Measurements from ENCODE around the gene COL15A1. TPM values are rescaled to one million over a fixed set of nuclear protein-coding genes. Genes with fewer than 3 reads are reported as not detected.

COL15A1 gene
- total and polyA plus RNA-seq, 2 donors (not counting 1 experiment from before 2014, with no cell fraction given) = not detected

DNA sequence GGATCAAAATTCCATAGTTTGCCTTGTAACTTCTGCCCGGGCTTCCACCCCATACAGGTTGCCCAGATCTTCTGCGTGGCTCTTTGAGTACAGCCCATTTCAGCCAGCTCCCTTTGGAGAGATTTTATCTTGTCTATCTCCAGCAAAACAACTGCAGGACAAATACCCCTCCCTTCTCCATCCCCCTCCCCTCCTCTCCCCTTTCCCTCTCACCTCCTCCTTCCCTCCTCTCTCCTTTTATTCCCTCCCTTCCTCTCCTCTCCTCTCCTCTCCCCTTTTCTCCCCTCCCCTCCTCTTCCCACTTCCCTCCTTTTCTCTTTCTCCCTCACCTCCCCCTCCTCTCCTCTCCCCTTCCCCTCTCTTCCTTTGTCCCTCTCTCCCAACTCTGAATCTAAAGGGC lies 58.2 kb downstream of the COL15A1 start:
- Mint-ChIP-seq H3K9me3 (ENCODE audit: insufficient read depth) (no peaks in the 10 kb centered on the region), H3K4me3 (no peak overlapping the region), H3K27me3 (no peaks in the 10 kb centered on the region), H3K27ac (no peak overlapping the region), H3K4me1 (peaks cover 7% of the 10 kb centered on the region)
- no peaks in the 10 kb centered on the region for H4K20me1 ChIP-seq (ENCODE audit: control insufficient read depth, insufficient read depth, low read length, poor library complexity, severe bottlenecking)
- DNase-seq = no peak
- ChIA-PET CTCF (interaction anchor here (1.1 to 11.5 kb wide), 8 partner anchors 10 to 153 kb away, joined by 3 to 439 read pairs (median 6); no protein-coding TSS in a partner anchor), POLR2A (interaction anchor here (1.2 to 1.3 kb wide), 2 partner anchors 135 to 139 kb away, joined by 3 to 4 read pairs; no protein-coding TSS in a partner anchor)
- WGBS (ENCODE audit: insufficient coverage) = 100% methylated on average over 2 of the region's 2 CpGs
- H3K9me3 ChIP-seq (ENCODE audit: control extremely low read depth in 1 of 3, control insufficient read depth in 2 of 3, insufficient read depth in 1 of 3, low read length in 2 of 3) = no peaks in the 10 kb centered on the region
- H3K9ac ChIP-seq (ENCODE audit: low read length) = no peak overlapping the region
- no peak overlapping the region for H3K4me3 ChIP-seq (ENCODE audit: control extremely low read depth in 1 of 5, extremely low read depth in 1 of 5, insufficient read depth in 1 of 5, low read depth in 2 of 5, low read length in 4 of 5)
- no peak overlapping the region for H2AFZ ChIP-seq (ENCODE audit: insufficient read depth, low read depth, low read length, poor library complexity, severe bottlenecking)
- H3K27me3 ChIP-seq (replicated peaks in 1 of 4; ENCODE audit: control extremely low read depth in 1 of 4, control insufficient read depth in 3 of 4, insufficient read depth in 4 of 4, low read length in 3 of 4) = peaks cover 0 to 9% (median 0%) of the 10 kb centered on the region in 4 experiments
- H3K4me1 ChIP-seq (ENCODE audit: control insufficient read depth in 2 of 2, insufficient read depth in 2 of 2, low read length in 2 of 2) = peaks cover 0 to 12% of the 10 kb centered on the region in 2 donors
- no peak for ATAC-seq (ENCODE audit: low read depth)
- H3K36me3 ChIP-seq (replicated peaks in 1 of 2; ENCODE audit: control extremely low read depth in 1 of 2, control insufficient read depth in 1 of 2, extremely low read depth in 1 of 2, insufficient read depth in 2 of 2, low read length in 1 of 2) = no peaks in the 10 kb centered on the region
- intact Hi-C loops (cut with micrococcal nuclease) = loop anchor here (2.0 to 5.0 kb wide), 2 partner anchors 55 to 153 kb away; no protein-coding TSS in a partner anchor
- no peak overlapping the region for H3K4me2 ChIP-seq (replicated peaks; ENCODE audit: low read depth, low read length, poor library complexity, severe bottlenecking)
- no peaks in the 10 kb centered on the region for H3K79me2 ChIP-seq (ENCODE audit: control insufficient read depth, insufficient read depth, low read length)
- TF ChIP-seq CTCF (IDR thresholded peaks at IDR 0.05) = no peak
- no peak for TF ChIP-seq EZH2 (IDR thresholded peaks at IDR 0.05; ENCODE audit: borderline replicate concordance, insufficient read depth, low read depth, low read length, poor library complexity, severe bottlenecking)
- H3K27ac ChIP-seq (ENCODE audit: low read length in 2 of 2) = no peak overlapping the region

DNA sequence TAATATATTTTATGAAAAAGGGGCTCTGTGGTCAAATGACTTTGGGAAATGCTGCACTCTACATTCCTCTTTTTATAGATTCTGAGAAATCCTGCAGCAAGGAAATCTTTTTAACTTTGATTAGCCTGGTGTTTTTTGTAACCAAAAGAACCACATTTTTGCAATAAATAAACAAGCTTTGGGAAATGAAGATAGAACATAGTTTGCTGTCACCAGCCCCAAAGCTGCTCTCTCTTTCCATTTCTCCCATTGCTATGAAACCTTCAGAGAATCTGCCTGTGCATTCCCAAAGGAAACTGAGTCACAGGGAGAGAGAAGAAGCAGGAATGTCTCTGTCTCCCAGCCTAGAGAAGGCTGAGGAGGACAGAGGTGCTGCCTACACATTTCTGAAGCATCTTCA lies 59.0 kb downstream of the COL15A1 start:
- ATAC-seq (ENCODE audit: low read depth) (no peak), DNase-seq (no peak)
- Histone ChIP-seq H2AFZ (ENCODE audit: insufficient read depth, low read depth, low read length, poor library complexity, severe bottlenecking) (no peak overlapping the region), H3K9ac (ENCODE audit: low read length) (no peak overlapping the region), H3K9me3 (ENCODE audit: control extremely low read depth in 1 of 3, control insufficient read depth in 2 of 3, insufficient read depth in 1 of 3, low read length in 2 of 3) (no peaks in the 10 kb centered on the region), H3K4me1 (ENCODE audit: control insufficient read depth in 2 of 2, insufficient read depth in 2 of 2, low read length in 2 of 2) (peaks cover 0 to 12% of the 10 kb centered on the region in 2 donors), H3K4me2 (replicated peaks; ENCODE audit: low read depth, low read length, poor library complexity, severe bottlenecking) (no peak overlapping the region), H3K27ac (ENCODE audit: low read length in 2 of 2) (no peak overlapping the region), H3K27me3 (replicated peaks in 1 of 4; ENCODE audit: control extremely low read depth in 1 of 4, control insufficient read depth in 3 of 4, insufficient read depth in 4 of 4, low read length in 3 of 4) (peaks cover 0 to 9% (median 0%) of the 10 kb centered on the region in 4 experiments), H3K36me3 (replicated peaks in 1 of 2; ENCODE audit: control extremely low read depth in 1 of 2, control insufficient read depth in 1 of 2, extremely low read depth in 1 of 2, insufficient read depth in 2 of 2, low read length in 1 of 2) (no peaks in the 10 kb centered on the region), H3K79me2 (ENCODE audit: control insufficient read depth, insufficient read depth, low read length) (no peaks in the 10 kb centered on the region), H3K4me3 (ENCODE audit: control extremely low read depth in 1 of 5, extremely low read depth in 1 of 5, insufficient read depth in 1 of 5, low read depth in 2 of 5, low read length in 4 of 5) (no peak overlapping the region), H4K20me1 (ENCODE audit: control insufficient read depth, insufficient read depth, low read length, poor library complexity, severe bottlenecking) (no peaks in the 10 kb centered on the region)
- POLR2A ChIA-PET = interaction anchor here (1.2 to 1.3 kb wide), 2 partner anchors 134 to 138 kb away, joined by 3 to 4 read pairs; no protein-coding TSS in a partner anchor
- Mint-ChIP-seq H3K9me3 (ENCODE audit: insufficient read depth) (no peaks in the 10 kb centered on the region), H3K4me3 (no peak overlapping the region), H3K27ac (no peak overlapping the region), H3K4me1 (peaks cover 7% of the 10 kb centered on the region), H3K27me3 (no peaks in the 10 kb centered on the region)
- TF ChIP-seq EZH2 (IDR thresholded peaks at IDR 0.05; ENCODE audit: borderline replicate concordance, insufficient read depth, low read depth, low read length, poor library complexity, severe bottlenecking) (no peak), CTCF (IDR thresholded peaks at IDR 0.05) (no peak)
- intact Hi-C loops (cut with micrococcal nuclease) = loop anchor here (5.0 kb wide), 1 partner anchor 55 kb away; no protein-coding TSS in a partner anchor
- CTCF ChIA-PET = interaction anchor here (0.7 to 11.5 kb wide), 6 partner anchors 12 to 154 kb away, joined by 3 to 439 read pairs (median 3); no protein-coding TSS in a partner anchor
